HUDEP-2 (cell line): ENCODE results near the gene GPN1.
A peak's percentile ranks its signal among the peaks of the same experiment; 100 is the strongest.
"Not testable (repeated sequence)": the region's sequence is repeated elsewhere in the genome, so short reads cannot be mapped to it uniquely, and the experiment has no call there.

ENCODE experiments used
- DNase-seq, 76 experiments: peaks; one replicate each; lab custom pipeline; 2025; ENCODE audit not compliant: unreplicated experiment in 76 of 76; lab: John Stamatoyannopoulos, UW

The GPN1 gene

GRCh38 chr2:27626921-27627320 lies 1.9 kb upstream of the GPN1 start:
- DNase-seq, result not testable (repeated sequence)

- peak in 3 of 76 experiments; percentile 5 to 40 (median 14) for DNase-seq
Observed at GRCh38 chr2:27627963-27628766, 685 bp upstream of the GPN1 start.

- not testable (repeated sequence) for DNase-seq
Observed at GRCh38 chr2:27630257-27630656, 1.4 kb downstream of the GPN1 start.

GRCh38 chr2:27634291-27634690 lies 5.4 kb downstream of the GPN1 start:
- no peak for DNase-seq

GRCh38 chr2:27636766-27637165 lies 7.9 kb downstream of the GPN1 start:
- DNase-seq, result no peak

- no peak for DNase-seq
Observed at GRCh38 chr2:27638037-27638637, 9.3 kb downstream of the GPN1 start.

GRCh38 chr2:27638709-27639108 lies 9.9 kb downstream of the GPN1 start:
- DNase-seq, result no peak

GRCh38 chr2:27640722-27641245 lies 11.9 kb downstream of the GPN1 start:
- DNase-seq, result no peak

GRCh38 chr2:27645197-27645596 lies 16.3 kb downstream of the GPN1 start:
- DNase-seq, result no peak

GRCh38 chr2:27647289-27647688 lies 18.4 kb downstream of the GPN1 start:
- no peak for DNase-seq

GRCh38 chr2:27647737-27648136 lies 18.9 kb downstream of the GPN1 start:
- DNase-seq, result no peak

- no peak for DNase-seq
Observed at GRCh38 chr2:27651056-27651455, 22.2 kb downstream of the GPN1 start.

- DNase-seq, result no peak
Observed at GRCh38 chr2:27652341-27652740, 23.5 kb downstream of the GPN1 start.

- DNase-seq, result no peak
Observed at GRCh38 chr2:27652790-27653189, 23.9 kb downstream of the GPN1 start.

- DNase-seq, result no peak
Observed at GRCh38 chr2:27653397-27653796, 24.5 kb downstream of the GPN1 start.

- no peak for DNase-seq
Observed at GRCh38 chr2:27655155-27655951, 26.5 kb downstream of the GPN1 start.

- no peak for DNase-seq
Observed at GRCh38 chr2:27661371-27661770, 32.5 kb downstream of the GPN1 start.

- DNase-seq, result peak in 75 of 76 experiments; percentile 8 to 91 (median 64)
Observed at GRCh38 chr2:27663285-27664153, 34.7 kb downstream of the GPN1 start, which contains the start of the genes SLC4A1AP and SUPT7L. TSS of gene SLC4A1AP (plus strand) at chr2:27663889. CDS start at chr2:27663915, 26 bp downstream. TSS of gene SUPT7L (minus strand) at chr2:27663614. CDS start at chr2:27662192, 1,422 bp downstream.

- DNase-seq, result peak in 1 of 76 experiments; percentile 26
Observed at GRCh38 chr2:27664154-27664574, 35.3 kb downstream of the GPN1 start.
